ENCODE measurements around the gene SAMD8. TPM values are rescaled to one million over a fixed set of nuclear protein-coding genes. Genes with fewer than 3 reads are reported as not detected.

Gene SAMD8
- total RNA-seq, 1 donor from 2014 or later = 14.9 TPM

Other genes with a start within 250 kb of the SAMD8 start
- 219 and 221 TPM in 2 replicates for gene VDAC2, start 99.1 kb downstream of the SAMD8 start, total RNA-seq
- gene COMTD1, start 124.3 kb downstream of the SAMD8 start, total RNA-seq = 38.5 and 38.7 TPM in 2 replicates

Measured in activated T-helper 2 cell treated with anti-CD3 and anti-CD28 coated beads, Interferon-gamma antibody, Interleukin-2, Interleukin-4, amounts not matched to agents 10 μg/mL and 5 μg/mL and 100 μg/mL, durations not matched to agents 14 hours and 24 hours and 36 hours (primary cell).